ENCODE measurements around the gene NDUFS8. TPM values are rescaled to one million over a fixed set of nuclear protein-coding genes. Genes with fewer than 3 reads are reported as not detected.

Gene NDUFS8
- total RNA-seq, 6 donors from 2014 or later: 64.5 to 196 (median 143) TPM

DNA sequence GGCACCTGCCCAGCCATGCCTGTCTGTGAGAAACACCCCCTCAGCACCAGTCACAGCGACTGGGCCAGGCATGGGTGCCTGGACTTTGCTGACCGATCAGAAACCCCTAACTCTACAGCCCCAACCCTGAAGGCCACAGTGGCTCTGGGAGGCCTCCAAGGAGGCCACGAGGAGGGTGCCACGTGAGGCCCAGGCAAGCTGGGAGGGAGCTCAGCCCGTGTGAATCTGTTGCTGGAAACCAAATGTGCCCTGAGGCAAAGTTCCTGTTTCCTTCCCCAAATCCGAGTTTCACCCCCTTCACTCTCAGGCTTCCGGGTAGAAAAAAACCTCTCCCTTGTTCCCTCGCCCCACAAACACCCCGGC, 27.9 kb upstream of the NDUFS8 start:
- H3K27ac ChIP-seq: peak overlapping the region; percentile 84 to 91 (median 89)
- TF ChIP-seq, protein P1, sequence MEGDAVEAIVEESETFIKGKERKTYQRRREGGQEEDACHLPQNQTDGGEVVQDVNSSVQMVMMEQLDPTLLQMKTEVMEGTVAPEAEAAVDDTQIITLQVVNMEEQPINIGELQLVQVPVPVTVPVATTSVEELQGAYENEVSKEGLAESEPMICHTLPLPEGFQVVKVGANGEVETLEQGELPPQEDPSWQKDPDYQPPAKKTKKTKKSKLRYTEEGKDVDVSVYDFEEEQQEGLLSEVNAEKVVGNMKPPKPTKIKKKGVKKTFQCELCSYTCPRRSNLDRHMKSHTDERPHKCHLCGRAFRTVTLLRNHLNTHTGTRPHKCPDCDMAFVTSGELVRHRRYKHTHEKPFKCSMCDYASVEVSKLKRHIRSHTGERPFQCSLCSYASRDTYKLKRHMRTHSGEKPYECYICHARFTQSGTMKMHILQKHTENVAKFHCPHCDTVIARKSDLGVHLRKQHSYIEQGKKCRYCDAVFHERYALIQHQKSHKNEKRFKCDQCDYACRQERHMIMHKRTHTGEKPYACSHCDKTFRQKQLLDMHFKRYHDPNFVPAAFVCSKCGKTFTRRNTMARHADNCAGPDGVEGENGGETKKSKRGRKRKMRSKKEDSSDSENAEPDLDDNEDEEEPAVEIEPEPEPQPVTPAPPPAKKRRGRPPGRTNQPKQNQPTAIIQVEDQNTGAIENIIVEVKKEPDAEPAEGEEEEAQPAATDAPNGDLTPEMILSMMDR (IDR thresholded peaks at IDR 0.05): no peak
- no peak for TF ChIP-seq POLR2AphosphoS5 (IDR thresholded peaks at IDR 0.05)
- no peak for DNase-seq

DNA sequence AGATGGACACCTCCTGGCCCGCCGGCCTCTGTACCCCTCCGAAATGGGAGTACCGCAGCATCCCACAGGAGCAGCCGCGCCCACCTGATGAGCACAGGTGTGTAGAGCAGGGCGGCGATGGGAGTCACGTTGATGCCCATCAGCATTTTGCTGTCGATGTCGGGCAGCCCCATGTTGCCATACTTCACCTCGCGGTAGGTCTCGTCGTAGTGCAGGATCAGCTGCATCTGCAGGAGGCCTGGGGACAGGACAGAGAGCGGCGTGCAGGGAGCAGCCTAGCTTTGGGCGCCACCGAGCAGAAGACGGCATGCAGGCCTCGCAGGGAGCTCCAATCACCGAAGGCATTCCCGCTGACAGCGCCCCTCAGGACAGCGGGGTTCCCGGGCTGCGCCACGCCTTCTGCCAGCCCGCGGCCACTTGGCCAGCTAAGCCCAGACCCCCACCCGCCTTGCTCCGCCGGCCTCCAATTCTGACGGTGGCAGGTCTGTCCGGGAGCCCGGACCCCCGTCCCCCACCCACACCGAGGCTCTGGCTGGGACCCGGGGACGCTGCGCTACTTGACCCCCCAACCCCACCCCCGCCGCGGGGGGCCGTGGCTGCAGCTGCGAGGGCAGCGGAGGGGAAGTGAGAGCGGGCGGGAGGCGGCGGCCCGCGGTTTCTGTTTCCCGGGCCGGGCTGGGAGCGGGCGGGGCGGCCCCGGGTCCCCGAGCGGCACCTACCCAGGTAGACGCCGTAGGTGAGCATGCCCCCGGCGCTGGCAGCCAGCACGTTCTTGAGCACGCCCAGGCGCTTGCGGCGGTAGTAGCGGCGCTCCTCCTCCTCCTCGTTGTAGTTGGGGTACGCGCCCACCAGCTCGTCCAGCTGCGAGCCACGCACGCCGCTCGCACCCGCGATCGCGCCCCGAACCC, 27.3 kb upstream of the NDUFS8 start:
- DNase-seq (peak; percentile 71 to 94), ATAC-seq (ENCODE audit: low FRiP score in 2 of 2) (peak; percentile 31 to 63)
- Histone ChIP-seq H3K4me3 (peak overlapping the region; percentile 17 to 96 (median 74)), H3K27ac (peak overlapping the region; percentile 84 to 91 (median 89)), H3K4me1 (peaks cover 7 to 32% (median 18%) of the 10 kb centered on the region in 4 donors), H3K36me3 (peaks cover 0 to 4% (median 1%) of the 10 kb centered on the region in 4 donors), H3K27me3 (no peaks in the 10 kb centered on the region), H3K9me3 (no peaks in the 10 kb centered on the region)
- no peak for TF ChIP-seq POLR2A (IDR thresholded peaks at IDR 0.05)
- TF ChIP-seq, protein P1 (IDR thresholded peaks at IDR 0.05): no peak
- TF ChIP-seq POLR2AphosphoS5 (IDR thresholded peaks at IDR 0.05): no peak
- TF ChIP-seq EP300 (IDR thresholded peaks at IDR 0.05): no peak
- 23 to 28% methylated on average over 28 to 44 of the region's 86 CpGs for WGBS, 2 donors

More for the DNA sequence above, 27.9 kb upstream of the NDUFS8 start:
- Histone ChIP-seq H3K4me3 (peak overlapping the region in 3 of 4 donors; percentile 71 to 96 (median 76)), H3K4me1 (peaks cover 6 to 28% (median 16%) of the 10 kb centered on the region in 4 donors), H3K9me3 (no peaks in the 10 kb centered on the region), H3K27me3 (no peaks in the 10 kb centered on the region), H3K36me3 (peaks cover 0 to 4% (median 1%) of the 10 kb centered on the region in 4 donors)
- peak in 1 of 2 donors; percentile 37 for ATAC-seq (ENCODE audit: low FRiP score in 2 of 2)
- WGBS, 2 donors: 49 to 63% methylated on average over 6 to 9 of the region's 9 CpGs

DNA sequence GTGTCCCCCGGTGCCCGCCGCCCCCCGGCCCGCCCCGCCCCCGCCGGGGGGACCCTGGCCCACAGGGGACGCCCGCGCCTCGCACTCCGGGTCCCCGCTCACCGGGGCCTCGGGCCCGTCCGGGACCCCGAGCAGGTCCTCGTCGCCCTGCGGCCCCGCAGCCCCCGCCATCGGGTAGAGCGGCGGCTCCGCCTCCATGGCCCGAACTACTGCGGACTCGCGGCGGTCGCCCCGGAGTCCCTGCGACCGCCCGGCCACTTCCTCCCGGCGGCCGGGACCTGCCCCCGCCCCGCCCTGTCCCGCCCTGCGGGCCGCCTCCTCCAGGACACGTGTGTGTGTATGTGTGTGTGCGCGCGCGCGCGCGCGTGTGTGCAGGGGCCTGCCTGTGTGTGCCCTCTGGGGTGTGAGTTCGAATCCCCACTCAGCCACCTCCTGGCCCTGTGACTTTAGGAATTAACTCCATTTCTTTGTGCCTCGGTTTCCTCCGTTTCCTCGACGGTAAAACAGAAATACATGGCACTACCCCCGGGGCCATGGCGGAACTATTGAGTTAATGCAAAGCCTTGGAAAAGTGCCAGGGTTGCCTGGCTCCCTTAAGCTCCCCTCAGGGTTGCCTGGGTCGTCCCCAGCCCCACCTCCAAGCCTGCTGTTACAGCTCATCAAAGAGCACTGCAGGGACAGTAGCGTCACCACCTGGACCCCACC, 26.5 kb upstream of the NDUFS8 start, which contains the start of gene UNC93B1:
UNC93B1 (minus strand) TSS at position 252 of the 705 bp plus-strand sequence; CDS start at position 198, 54 bp downstream.
- DNase-seq (peak; percentile 95 to 99), ATAC-seq (ENCODE audit: low FRiP score in 2 of 2) (peak; percentile 92 to 93)
- no peaks in the 10 kb centered on the region for H3K27me3 ChIP-seq
- TF ChIP-seq POLR2AphosphoS5 (IDR thresholded peaks at IDR 0.05): peak; percentile 56 to 80
- peak in 3 of 4 donors; percentile 71 to 85 (median 74) for TF ChIP-seq POLR2A (IDR thresholded peaks at IDR 0.05)
- TF ChIP-seq, protein P1 (IDR thresholded peaks at IDR 0.05): no peak
- WGBS, 2 donors: 5 to 7% methylated on average over 13 to 25 of the region's 64 CpGs
- peak within 1 kb of the TSS; percentile 17 to 96 (median 74) for H3K4me3 ChIP-seq
- peaks cover 0 to 4% (median 1%) of the 10 kb centered on the region in 4 donors for H3K36me3 ChIP-seq
- H3K9me3 ChIP-seq: no peaks in the 10 kb centered on the region
- peak within 1 kb of the TSS; percentile 84 to 91 (median 89) for H3K27ac ChIP-seq
- H3K4me1 ChIP-seq: peaks cover 15 to 40% (median 26%) of the 10 kb centered on the region in 4 donors

DNA sequence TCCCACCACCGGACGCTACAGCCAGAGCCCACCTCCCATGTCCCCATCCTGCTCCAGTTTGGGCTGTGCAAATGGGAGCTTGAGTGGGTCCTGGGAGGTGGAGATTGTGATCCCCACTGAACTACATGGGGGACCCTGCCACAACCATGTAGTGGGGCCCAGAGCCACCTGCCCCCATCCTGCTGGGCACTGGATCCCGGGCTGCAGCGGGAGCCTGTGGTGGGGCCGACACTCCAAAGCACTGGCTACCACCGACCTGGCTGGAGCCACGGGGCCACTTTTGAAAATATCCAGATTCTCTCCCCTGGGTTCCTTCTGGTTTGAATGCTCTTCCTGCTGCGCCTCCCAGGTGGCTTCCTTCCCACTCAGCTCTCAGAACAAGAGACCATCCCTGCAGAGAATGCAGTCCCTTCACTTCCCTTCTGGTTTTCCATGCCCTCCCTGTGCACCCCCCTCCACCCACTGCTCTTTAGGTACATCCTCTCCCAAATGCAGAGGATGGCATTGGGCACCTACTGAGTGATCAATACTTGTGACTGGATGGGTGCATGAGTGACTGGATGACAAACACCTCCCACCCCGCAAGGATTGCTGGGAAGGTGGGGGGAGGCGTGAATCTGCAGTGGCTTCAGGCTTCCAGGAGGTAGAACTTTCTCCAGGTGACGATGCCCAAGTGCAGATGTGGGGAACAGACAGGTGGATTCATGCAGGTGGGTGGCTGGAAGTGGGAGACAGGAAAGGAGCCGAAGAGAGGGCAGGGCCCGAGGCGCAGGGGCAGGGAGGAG, 25.7 kb upstream of the NDUFS8 start:
- peak overlapping the region in 3 of 4 donors; percentile 84 to 91 (median 87) for H3K27ac ChIP-seq
- H3K4me3 ChIP-seq: peak overlapping the region in 3 of 4 donors; percentile 71 to 96 (median 76)

More for the DNA sequence above, 25.7 kb upstream of the NDUFS8 start:
- Histone ChIP-seq H3K9me3 (no peaks in the 10 kb centered on the region), H3K36me3 (no peaks in the 10 kb centered on the region), H3K4me1 (peaks cover 23 to 48% (median 33%) of the 10 kb centered on the region in 4 donors), H3K27me3 (no peaks in the 10 kb centered on the region)
- ATAC-seq (ENCODE audit: low FRiP score in 2 of 2) (no peak), DNase-seq (no peak)
- WGBS, 2 donors: 86% methylated on average over 8 to 14 of the region's 14 CpGs
- TF ChIP-seq, protein P1 (IDR thresholded peaks at IDR 0.05): no peak
- TF ChIP-seq POLR2A (IDR thresholded peaks at IDR 0.05) (no peak), EP300 (IDR thresholded peaks at IDR 0.05) (no peak), POLR2AphosphoS5 (IDR thresholded peaks at IDR 0.05) (no peak)
